ENCODE measurements around the gene CHIC2.

Gene CHIC2

GRCh38 chr4:54092405-54093323 is 28.3 kb upstream of the CHIC2 start:
- peaks cover 18 to 80% (median 58%) of the 10 kb centered on the region in 5 experiments for H3K27me3 ChIP-seq (replicated peaks in 2 of 5; ENCODE audit: control insufficient read depth in 4 of 5, insufficient read depth in 5 of 5, low read length in 4 of 5)

GRCh38 chr4:54091637-54092404 is 27.4 kb upstream of the CHIC2 start:
- WGBS (ENCODE audit: insufficient coverage): 0% methylated on average over 38 of the region's 48 CpGs

More at GRCh38 chr4:54092405-54093323, 28.3 kb upstream of the CHIC2 start:
- WGBS (ENCODE audit: insufficient coverage): 12% methylated on average over 10 of the region's 13 CpGs
- Histone ChIP-seq H3K4me3 (ENCODE audit: control insufficient read depth in 1 of 7, extremely low read depth in 1 of 7, insufficient read depth in 4 of 7, low read depth in 2 of 7, low read length in 6 of 7) (peak overlapping the region in 5 of 7 experiments; percentile 56 to 74 (median 62)), H3K36me3 (ENCODE audit: control insufficient read depth in 4 of 4, insufficient read depth in 4 of 4, low read length in 3 of 4) (no peaks in the 10 kb centered on the region), H3K9me3 (ENCODE audit: control extremely low read depth in 1 of 5, control insufficient read depth in 4 of 5, insufficient read depth in 2 of 5, low read depth in 1 of 5, low read length in 4 of 5) (no peaks in the 10 kb centered on the region), H3K27ac (ENCODE audit: insufficient read depth in 1 of 2, low read depth in 1 of 2, low read length in 2 of 2, poor library complexity in 1 of 2, severe bottlenecking in 2 of 2) (no peak overlapping the region), H3K4me1 (ENCODE audit: control extremely low read depth in 1 of 4, control insufficient read depth in 4 of 4, insufficient read depth in 4 of 4, low read length in 3 of 4) (peaks cover 4 to 26% (median 20%) of the 10 kb centered on the region in 4 experiments)
- CTCF ChIA-PET: interaction anchor here (0.7 to 1.1 kb wide), 4 partner anchors 7 to 1431 kb away, joined by 3 to 5 read pairs (median 3); no protein-coding TSS in a partner anchor
- POLR2A ChIA-PET: no interaction called here
- DNase-seq: peak in 1 of 3 donors; percentile 54

GRCh38 chr4:54090804-54091623 is 26.6 kb upstream of the CHIC2 start:
- Histone ChIP-seq H3K27me3 (replicated peaks in 2 of 5; ENCODE audit: control insufficient read depth in 4 of 5, insufficient read depth in 5 of 5, low read length in 4 of 5) (peaks cover 10 to 64% (median 49%) of the 10 kb centered on the region in 5 experiments), H3K4me1 (ENCODE audit: control extremely low read depth in 1 of 4, control insufficient read depth in 4 of 4, insufficient read depth in 4 of 4, low read length in 3 of 4) (peaks cover 4 to 26% (median 20%) of the 10 kb centered on the region in 4 experiments), H3K4me3 (ENCODE audit: control insufficient read depth in 1 of 7, extremely low read depth in 1 of 7, insufficient read depth in 4 of 7, low read depth in 2 of 7, low read length in 6 of 7) (peak overlapping the region in 5 of 7 experiments; percentile 56 to 74 (median 62)), H3K9me3 (ENCODE audit: control extremely low read depth in 1 of 5, control insufficient read depth in 4 of 5, insufficient read depth in 2 of 5, low read depth in 1 of 5, low read length in 4 of 5) (no peaks in the 10 kb centered on the region), H3K27ac (ENCODE audit: insufficient read depth in 1 of 2, low read depth in 1 of 2, low read length in 2 of 2, poor library complexity in 1 of 2, severe bottlenecking in 2 of 2) (no peak overlapping the region), H3K36me3 (ENCODE audit: control insufficient read depth in 4 of 4, insufficient read depth in 4 of 4, low read length in 3 of 4) (no peaks in the 10 kb centered on the region)
- 27% methylated on average over 21 of the region's 27 CpGs for WGBS (ENCODE audit: insufficient coverage)
- POLR2A ChIA-PET: no interaction called here
- CTCF ChIA-PET: interaction anchor here (1.1 to 1.4 kb wide), 3 partner anchors 17 to 106 kb away, joined by 3 read pairs; no protein-coding TSS in a partner anchor
- DNase-seq: no peak

More at GRCh38 chr4:54091637-54092404, 27.4 kb upstream of the CHIC2 start:
- Histone ChIP-seq H3K4me1 (ENCODE audit: control extremely low read depth in 1 of 4, control insufficient read depth in 4 of 4, insufficient read depth in 4 of 4, low read length in 3 of 4) (peaks cover 4 to 26% (median 20%) of the 10 kb centered on the region in 4 experiments), H3K27ac (ENCODE audit: insufficient read depth in 1 of 2, low read depth in 1 of 2, low read length in 2 of 2, poor library complexity in 1 of 2, severe bottlenecking in 2 of 2) (no peak overlapping the region), H3K36me3 (ENCODE audit: control insufficient read depth in 4 of 4, insufficient read depth in 4 of 4, low read length in 3 of 4) (no peaks in the 10 kb centered on the region), H3K9me3 (ENCODE audit: control extremely low read depth in 1 of 5, control insufficient read depth in 4 of 5, insufficient read depth in 2 of 5, low read depth in 1 of 5, low read length in 4 of 5) (no peaks in the 10 kb centered on the region), H3K4me3 (ENCODE audit: control insufficient read depth in 1 of 7, extremely low read depth in 1 of 7, insufficient read depth in 4 of 7, low read depth in 2 of 7, low read length in 6 of 7) (peak overlapping the region in 6 of 7 experiments; percentile 46 to 74 (median 61)), H3K27me3 (replicated peaks in 2 of 5; ENCODE audit: control insufficient read depth in 4 of 5, insufficient read depth in 5 of 5, low read length in 4 of 5) (peaks cover 15 to 72% (median 55%) of the 10 kb centered on the region in 5 experiments)
- CTCF ChIA-PET: interaction anchor here (1.2 kb wide), 1 partner anchor 22 kb away, joined by 3 read pairs; no protein-coding TSS in a partner anchor
- POLR2A ChIA-PET: no interaction called here
- peak; percentile 72 to 81 (median 80) for DNase-seq

- 100% methylated on average over 5 of the region's 8 CpGs for WGBS (ENCODE audit: insufficient coverage)
- no peak for DNase-seq
- POLR2A ChIA-PET: no interaction called here
- Histone ChIP-seq H3K27me3 (replicated peaks in 2 of 5; ENCODE audit: control insufficient read depth in 4 of 5, insufficient read depth in 5 of 5, low read length in 4 of 5) (peaks cover 10 to 58% (median 43%) of the 10 kb centered on the region in 5 experiments), H3K27ac (ENCODE audit: insufficient read depth in 1 of 2, low read depth in 1 of 2, low read length in 2 of 2, poor library complexity in 1 of 2, severe bottlenecking in 2 of 2) (no peak overlapping the region), H3K4me3 (ENCODE audit: control insufficient read depth in 1 of 7, extremely low read depth in 1 of 7, insufficient read depth in 4 of 7, low read depth in 2 of 7, low read length in 6 of 7) (no peak overlapping the region), H3K36me3 (ENCODE audit: control insufficient read depth in 4 of 4, insufficient read depth in 4 of 4, low read length in 3 of 4) (no peaks in the 10 kb centered on the region), H3K9me3 (ENCODE audit: control extremely low read depth in 1 of 5, control insufficient read depth in 4 of 5, insufficient read depth in 2 of 5, low read depth in 1 of 5, low read length in 4 of 5) (no peaks in the 10 kb centered on the region), H3K4me1 (ENCODE audit: control extremely low read depth in 1 of 4, control insufficient read depth in 4 of 4, insufficient read depth in 4 of 4, low read length in 3 of 4) (peaks cover 4 to 26% (median 20%) of the 10 kb centered on the region in 4 experiments)
- CTCF ChIA-PET: interaction anchor here (1.1 to 1.4 kb wide), 4 partner anchors 17 to 136 kb away, joined by 3 read pairs; no protein-coding TSS in a partner anchor
These were observed 26.0 kb upstream of the CHIC2 start for GRCh38 chr4:54090404-54090803.

GRCh38 chr4:54089875-54090274 is 25.5 kb upstream of the CHIC2 start:
- H3K27ac ChIP-seq (ENCODE audit: insufficient read depth in 1 of 2, low read depth in 1 of 2, low read length in 2 of 2, poor library complexity in 1 of 2, severe bottlenecking in 2 of 2): no peak overlapping the region
- no peak overlapping the region for H3K4me3 ChIP-seq (ENCODE audit: control insufficient read depth in 1 of 7, extremely low read depth in 1 of 7, insufficient read depth in 4 of 7, low read depth in 2 of 7, low read length in 6 of 7)
- no peak for DNase-seq
- no CpG with 5 or more reads among the region's 1 CpG for WGBS (ENCODE audit: insufficient coverage)
- H3K27me3 ChIP-seq (replicated peaks in 2 of 5; ENCODE audit: control insufficient read depth in 4 of 5, insufficient read depth in 5 of 5, low read length in 4 of 5): peaks cover 10 to 52% (median 39%) of the 10 kb centered on the region in 5 experiments
- peaks cover 4 to 26% (median 20%) of the 10 kb centered on the region in 4 experiments for H3K4me1 ChIP-seq (ENCODE audit: control extremely low read depth in 1 of 4, control insufficient read depth in 4 of 4, insufficient read depth in 4 of 4, low read length in 3 of 4)
- no peaks in the 10 kb centered on the region for H3K9me3 ChIP-seq (ENCODE audit: control extremely low read depth in 1 of 5, control insufficient read depth in 4 of 5, insufficient read depth in 2 of 5, low read depth in 1 of 5, low read length in 4 of 5)
- ChIA-PET POLR2A (no interaction called here), CTCF (interaction anchor here (1.1 to 1.4 kb wide), 5 partner anchors 12 to 136 kb away, joined by 3 to 5 read pairs (median 3); no protein-coding TSS in a partner anchor)
- no peaks in the 10 kb centered on the region for H3K36me3 ChIP-seq (ENCODE audit: control insufficient read depth in 4 of 4, insufficient read depth in 4 of 4, low read length in 3 of 4)

- Histone ChIP-seq H3K4me3 (ENCODE audit: control insufficient read depth in 1 of 7, extremely low read depth in 1 of 7, insufficient read depth in 4 of 7, low read depth in 2 of 7, low read length in 6 of 7) (no peak overlapping the region), H3K9me3 (ENCODE audit: control extremely low read depth in 1 of 5, control insufficient read depth in 4 of 5, insufficient read depth in 2 of 5, low read depth in 1 of 5, low read length in 4 of 5) (no peaks in the 10 kb centered on the region), H3K36me3 (ENCODE audit: control insufficient read depth in 4 of 4, insufficient read depth in 4 of 4, low read length in 3 of 4) (no peaks in the 10 kb centered on the region), H3K4me1 (ENCODE audit: control extremely low read depth in 1 of 4, control insufficient read depth in 4 of 4, insufficient read depth in 4 of 4, low read length in 3 of 4) (no peaks in the 10 kb centered on the region), H3K27me3 (replicated peaks in 2 of 5; ENCODE audit: control insufficient read depth in 4 of 5, insufficient read depth in 5 of 5, low read length in 4 of 5) (peaks cover 0 to 9% (median 5%) of the 10 kb centered on the region in 5 experiments), H3K27ac (ENCODE audit: insufficient read depth in 1 of 2, low read depth in 1 of 2, low read length in 2 of 2, poor library complexity in 1 of 2, severe bottlenecking in 2 of 2) (no peak overlapping the region)
- no peak for DNase-seq
- CTCF ChIA-PET: interaction anchor here (0.6 to 2.8 kb wide), 5 partner anchors 8 to 93 kb away, joined by 3 to 17 read pairs (median 3); no protein-coding TSS in a partner anchor
- WGBS (ENCODE audit: insufficient coverage): 100% methylated on average over 2 of the region's 3 CpGs
- POLR2A ChIA-PET: no interaction called here
These were observed 20.9 kb upstream of the CHIC2 start for GRCh38 chr4:54085284-54085683.

Measured in common myeloid progenitor, CD34-positive (primary cell).